Right lobe of liver (tissue), 6 donors: ENCODE results near the gene TGM2. TPM values are rescaled to one million over a fixed set of nuclear protein-coding genes. Genes with fewer than 3 reads are reported as not detected.

Experiments used
- ATAC-seq, 4 donors: fragments of 200-7000 bp; cut with Tn5 transposase; one replicate each; pipeline ENCODE4 v1.9.1; 2020; ENCODE audit warnings: mild to moderate bottlenecking in 4 of 4, moderate library complexity in 4 of 4
- DNase-seq, 3 donors: peaks; one replicate each; pipeline ENCODE4 v3.0.0-alpha.2; 2020
- H3K27ac ChIP-seq, 3 donors: fragments of 200-600 bp; one replicate each; pipeline ENCODE4 v1.8.0; 2022
- H3K27me3 ChIP-seq, 2 donors: fragments of 200-600 bp; one replicate each; pipeline ENCODE4 v1.8.0; 2022
- H3K36me3 ChIP-seq, 4 donors: fragments of 200-600 bp; sonication (generic) in 1 of 4; one replicate each; pipeline versions ENCODE4 v1.5.1 to v1.8.0; 2017 to 2022; ENCODE audit warnings: control low read depth in 1 of 4
- H3K4me1 ChIP-seq, 4 donors: fragments of 200-600 bp; sonication (generic) in 1 of 4; one replicate each; pipeline versions ENCODE4 v1.5.1 to v1.8.0; 2017 to 2022; ENCODE audit warnings: control low read depth in 1 of 4
- H3K4me3 ChIP-seq, 3 donors: fragments of 200-600 bp; one replicate each; pipeline ENCODE4 v1.8.0; 2022
- H3K9me3 ChIP-seq, 4 donors: fragments of 200-600 bp; sonication (generic) in 1 of 4; one replicate each; pipeline versions ENCODE4 v1.5.1 to v1.8.0; 2017 to 2022; ENCODE audit warnings: control low read depth in 1 of 4
- POLR2A ChIP-seq: fragments of 450-650 bp; IDR thresholded peaks from one replicate; pipeline ENCODE4 v1.6.1; 2017; ENCODE audit warnings: antibody characterized with exemption, mild to moderate bottlenecking
- WGBS: methylation state at CpG from one replicate; pipeline ENCODE4 v1.1.6; 2018; ENCODE audit warnings: low coverage, low lambda C conversion rate; ENCODE audit not compliant: insufficient coverage; ENCODE audit errors: missing lambda C conversion rate; 5-methylcytosine and 5-hydroxymethylcytosine counted together
- intact Hi-C, 2 donors: fragments of 100-400 bp; cut with DNase I; formaldehyde crosslinking; loops; one replicate each; pipeline versions ENCODE4 v1.11.2 to v1.14.1; 2022
- total RNA-seq, 6 experiments: library from RNA; depleted of rRNA in 2 of 6; stranded (reverse); fragments of >200 nt in 2 of 6; fragmentation: NEBNext Ultra II Directional in 3 of 6; extraction: Animal tissue kit (Norgen Biotek cat#: 25700) in 3 of 6; gene quantifications; one replicate each; pipeline versions ENCODE4 v1.1.0 to v1.2.4, GENCODE V29; 2016 to 2023
- TF ChIP-seq, protein P1 (sequence below), 4 donors: fragments of 200-600 bp in 3 of 4; fragments of 450-650 bp in 1 of 4; IDR thresholded peaks; one replicate each; pipeline versions ENCODE4 v1.5.1 to v1.8.0; 2016 to 2022; ENCODE audit warnings: antibody characterized with exemption in 4 of 4, mild to moderate bottlenecking in 2 of 4
- donor health status: DM: no; HTN: yes; CAD: no.
- donor health status: DM: no; HTN: no; CAD: no.
- donor health status: DM: no; HTN: no; CAD: no.
- donor health status: DM: no; HTN: yes; CAD: no.
- donor health status: DM: no; HTN: yes; CAD: no.

The TGM2 gene
- total RNA-seq, 6 experiments from 2014 or later = 135 to 940 (median 474) TPM

DNA sequence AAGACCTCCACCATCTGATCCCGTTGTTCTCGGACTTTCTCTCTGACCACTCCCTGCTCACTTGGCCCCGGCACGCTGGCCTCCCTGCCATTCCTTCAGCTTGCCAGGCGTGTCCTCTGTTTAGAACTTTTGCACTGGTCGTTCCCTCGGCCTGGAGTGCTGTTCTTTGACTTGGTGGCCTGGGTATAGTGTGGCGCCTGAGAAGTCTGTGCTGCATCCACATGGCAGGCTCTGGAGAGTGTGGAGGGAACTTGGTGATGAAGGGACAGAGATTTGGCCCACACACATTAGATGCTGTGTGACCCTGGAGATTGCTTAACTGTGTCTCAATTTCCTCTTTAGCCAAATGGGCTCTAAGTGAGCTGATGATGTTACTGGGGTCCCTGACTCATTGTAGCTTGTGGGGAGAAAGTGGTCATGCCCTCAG, 13.0 kb upstream of the TGM2 start:
- Histone ChIP-seq H3K4me1 (no peaks in the 10 kb centered on the region), H3K36me3 (no peaks in the 10 kb centered on the region), H3K27me3 (no peaks in the 10 kb centered on the region), H3K9me3 (no peaks in the 10 kb centered on the region), H3K27ac (no peak overlapping the region), H3K4me3 (no peak overlapping the region)
- TF ChIP-seq, protein P1, sequence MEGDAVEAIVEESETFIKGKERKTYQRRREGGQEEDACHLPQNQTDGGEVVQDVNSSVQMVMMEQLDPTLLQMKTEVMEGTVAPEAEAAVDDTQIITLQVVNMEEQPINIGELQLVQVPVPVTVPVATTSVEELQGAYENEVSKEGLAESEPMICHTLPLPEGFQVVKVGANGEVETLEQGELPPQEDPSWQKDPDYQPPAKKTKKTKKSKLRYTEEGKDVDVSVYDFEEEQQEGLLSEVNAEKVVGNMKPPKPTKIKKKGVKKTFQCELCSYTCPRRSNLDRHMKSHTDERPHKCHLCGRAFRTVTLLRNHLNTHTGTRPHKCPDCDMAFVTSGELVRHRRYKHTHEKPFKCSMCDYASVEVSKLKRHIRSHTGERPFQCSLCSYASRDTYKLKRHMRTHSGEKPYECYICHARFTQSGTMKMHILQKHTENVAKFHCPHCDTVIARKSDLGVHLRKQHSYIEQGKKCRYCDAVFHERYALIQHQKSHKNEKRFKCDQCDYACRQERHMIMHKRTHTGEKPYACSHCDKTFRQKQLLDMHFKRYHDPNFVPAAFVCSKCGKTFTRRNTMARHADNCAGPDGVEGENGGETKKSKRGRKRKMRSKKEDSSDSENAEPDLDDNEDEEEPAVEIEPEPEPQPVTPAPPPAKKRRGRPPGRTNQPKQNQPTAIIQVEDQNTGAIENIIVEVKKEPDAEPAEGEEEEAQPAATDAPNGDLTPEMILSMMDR (IDR thresholded peaks at IDR 0.05) = no peak
- no peak for TF ChIP-seq POLR2A
- 82% methylated on average over 8 of the region's 8 CpGs for WGBS
- DNase-seq (no peak), ATAC-seq (no peak)
- intact Hi-C loops = loop anchor here in 1 of 2 donors (5.0 kb wide), 1 partner anchor 39 kb away; no protein-coding TSS in a partner anchor

DNA sequence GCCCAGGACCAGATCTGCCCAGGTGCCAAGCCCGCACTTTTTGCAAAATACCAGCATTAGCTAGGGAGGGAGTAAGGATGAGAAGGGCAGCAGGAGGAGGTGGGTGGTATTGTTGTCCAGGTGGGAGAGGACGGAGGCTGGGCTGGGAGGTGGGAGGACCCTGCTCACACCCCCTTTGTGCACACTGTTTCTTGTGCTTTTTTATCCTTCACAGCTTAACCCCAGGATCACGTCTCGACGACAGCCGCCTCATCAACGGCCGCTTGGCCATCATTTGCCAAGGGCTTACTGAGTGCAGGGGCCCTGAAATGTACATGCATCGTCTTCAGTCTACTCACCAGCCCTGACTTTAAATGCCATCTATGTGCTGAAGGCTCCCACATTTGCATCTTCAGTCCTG, 12.1 kb upstream of the TGM2 start:
- Histone ChIP-seq H3K4me3 (no peak overlapping the region), H3K4me1 (no peaks in the 10 kb centered on the region), H3K27me3 (no peaks in the 10 kb centered on the region), H3K9me3 (no peaks in the 10 kb centered on the region), H3K36me3 (no peaks in the 10 kb centered on the region), H3K27ac (no peak overlapping the region)
- ATAC-seq (no peak), DNase-seq (no peak)
- intact Hi-C loops = loop anchor here in 1 of 2 donors (5.0 kb wide), 1 partner anchor 40 kb away; no protein-coding TSS in a partner anchor
- WGBS = 69% methylated on average over 2 of the region's 9 CpGs
- TF ChIP-seq, protein P1 (IDR thresholded peaks at IDR 0.05) = no peak
- TF ChIP-seq POLR2A = no peak

DNA sequence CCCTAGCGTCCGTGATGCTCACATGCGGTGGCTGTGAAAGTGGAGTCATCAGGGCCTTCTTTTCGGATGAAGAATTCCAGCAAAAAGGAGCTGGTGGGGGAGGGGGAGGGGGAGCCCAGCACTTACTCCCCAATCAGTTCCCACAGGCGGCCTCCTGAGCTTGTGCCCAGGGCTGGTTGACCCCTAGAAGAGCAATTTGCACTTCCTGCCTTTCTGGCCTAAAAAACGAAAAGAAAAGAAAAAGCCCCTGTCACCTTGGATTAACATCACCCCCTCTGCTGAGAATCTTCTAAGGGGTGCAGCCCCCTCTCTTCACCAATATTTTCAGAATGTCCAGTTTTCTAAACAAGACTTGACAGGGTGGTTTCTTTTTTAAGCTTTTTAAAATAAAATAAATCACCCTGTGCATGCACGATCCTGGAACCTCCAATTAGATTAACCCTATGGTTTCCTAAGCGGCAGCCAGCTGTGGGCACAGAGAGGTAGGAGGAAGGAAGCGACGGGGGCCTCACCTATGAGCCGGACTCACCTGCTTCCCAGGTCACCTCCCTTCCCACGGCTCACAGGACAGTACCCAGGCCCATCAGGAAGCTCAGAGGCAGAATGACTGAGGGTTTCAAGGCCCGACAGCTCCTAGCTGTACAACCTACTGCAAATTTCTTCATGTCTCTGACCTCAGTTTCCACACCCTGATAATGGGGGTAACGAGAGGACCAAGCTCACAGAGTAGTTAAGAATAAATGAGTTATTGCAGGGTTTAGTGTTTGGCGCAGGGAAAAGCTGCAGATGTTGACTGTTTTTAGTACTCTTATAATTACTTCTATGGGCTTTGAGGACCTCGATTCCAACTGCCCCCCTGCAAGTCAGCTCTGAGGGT, 10.5 kb upstream of the TGM2 start:
- DNase-seq (no peak), ATAC-seq (no peak)
- no peaks in the 10 kb centered on the region for H3K9me3 ChIP-seq
- TF ChIP-seq, protein P1 (IDR thresholded peaks at IDR 0.05) = no peak
- no peak for TF ChIP-seq POLR2A
- no peaks in the 10 kb centered on the region for H3K36me3 ChIP-seq
- H3K4me1 ChIP-seq = no peaks in the 10 kb centered on the region
- no peaks in the 10 kb centered on the region for H3K27me3 ChIP-seq
- 62% methylated on average over 11 of the region's 16 CpGs for WGBS
- H3K4me3 ChIP-seq = no peak overlapping the region
- intact Hi-C loops = loop anchor here in 1 of 2 donors (5.0 kb wide), 1 partner anchor 42 kb away; no protein-coding TSS in a partner anchor
- H3K27ac ChIP-seq = no peak overlapping the region

DNA sequence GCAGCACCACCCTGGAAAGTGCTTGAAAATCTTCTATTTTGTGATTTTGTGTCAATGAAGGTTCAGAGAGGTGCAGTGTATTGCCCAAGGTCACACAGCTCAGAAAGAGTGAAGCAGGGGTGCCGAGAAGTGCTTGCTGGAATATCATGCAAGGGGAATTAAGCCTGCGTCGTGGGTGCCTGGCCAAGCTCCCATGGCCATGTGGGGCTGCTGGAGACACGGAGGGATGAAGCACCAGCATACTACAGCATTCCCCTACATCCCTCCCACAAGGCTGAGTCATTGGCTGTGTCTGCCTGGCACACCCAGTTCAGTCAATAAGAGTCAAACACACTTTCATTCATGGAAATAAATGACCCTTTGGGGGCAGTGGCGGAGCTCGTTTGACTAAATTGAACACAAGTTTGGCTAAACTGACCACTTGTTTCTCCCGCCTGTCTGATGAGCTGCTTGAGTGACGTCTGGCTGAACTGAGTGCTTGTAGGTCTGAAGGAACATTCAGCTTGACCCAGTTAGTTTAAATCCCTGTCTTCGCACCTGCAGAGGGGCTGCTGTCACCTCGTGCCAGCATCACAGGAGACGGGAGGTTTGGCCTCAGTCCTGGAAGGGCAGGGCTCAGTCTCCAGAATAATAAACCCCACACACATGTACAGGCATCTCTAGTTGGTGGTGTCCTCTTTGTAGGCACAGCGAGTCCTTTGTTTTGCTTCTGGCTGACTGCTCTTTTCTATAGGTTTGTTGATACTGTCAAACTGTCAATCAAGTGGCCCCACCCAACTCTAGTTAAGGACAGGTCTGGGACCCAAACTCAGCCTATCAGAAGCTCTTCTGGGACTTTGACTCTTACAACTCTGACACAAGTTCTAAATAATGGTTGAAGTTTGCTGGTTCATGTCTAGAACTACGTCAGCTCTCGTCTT, 8.4 kb upstream of the TGM2 start:
- WGBS = 41% methylated on average over 14 of the region's 14 CpGs
- peaks cover 0 to 10% (median 5%) of the 10 kb centered on the region in 4 donors for H3K4me1 ChIP-seq
- DNase-seq (no peak), ATAC-seq (peak in 1 of 4 donors; percentile 60)
- H3K27me3 ChIP-seq = no peaks in the 10 kb centered on the region
- no peak overlapping the region for H3K27ac ChIP-seq
- no peaks in the 10 kb centered on the region for H3K36me3 ChIP-seq
- no peak overlapping the region for H3K4me3 ChIP-seq
- TF ChIP-seq, protein P1 (IDR thresholded peaks at IDR 0.05) = no peak
- TF ChIP-seq POLR2A = no peak
- intact Hi-C loops = no loop called here
- no peaks in the 10 kb centered on the region for H3K9me3 ChIP-seq
